ENCODE measurements around the gene SLC4A2.

GRCh38 chr7:151048911-151049463 is 10.4 kb upstream of the SLC4A2 start:
- no peak for TF ChIP-seq POLR2A (IDR thresholded peaks at IDR 0.05; ENCODE audit: control extremely low read depth in 1 of 2, low read depth in 2 of 2, low read length in 2 of 2)
- TF ChIP-seq CREB1 (IDR thresholded peaks at IDR 0.05), result no peak
- TF ChIP-seq, protein P1, sequence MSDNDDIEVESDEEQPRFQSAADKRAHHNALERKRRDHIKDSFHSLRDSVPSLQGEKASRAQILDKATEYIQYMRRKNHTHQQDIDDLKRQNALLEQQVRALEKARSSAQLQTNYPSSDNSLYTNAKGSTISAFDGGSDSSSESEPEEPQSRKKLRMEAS (IDR thresholded peaks at IDR 0.05), result no peak
- no peak for TF ChIP-seq CTCF (IDR thresholded peaks at IDR 0.05; ENCODE audit: control extremely low read depth in 1 of 3, insufficient read depth in 1 of 3, low read depth in 1 of 3, low read length in 3 of 3)
- TF ChIP-seq SIX5 (IDR thresholded peaks at IDR 0.05; ENCODE audit: low read depth, low read length), result no peak
- no peak for TF ChIP-seq RBBP5 (IDR thresholded peaks at IDR 0.05; ENCODE audit: borderline replicate concordance, low read depth, low read length)
- TF ChIP-seq, protein P2, sequence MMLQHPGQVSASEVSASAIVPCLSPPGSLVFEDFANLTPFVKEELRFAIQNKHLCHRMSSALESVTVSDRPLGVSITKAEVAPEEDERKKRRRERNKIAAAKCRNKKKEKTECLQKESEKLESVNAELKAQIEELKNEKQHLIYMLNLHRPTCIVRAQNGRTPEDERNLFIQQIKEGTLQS (IDR thresholded peaks at IDR 0.05; ENCODE audit: insufficient read depth, low read depth, low read length), result no peak
- no peak for TF ChIP-seq JUND (IDR thresholded peaks at IDR 0.05; ENCODE audit: low read length)
- TF ChIP-seq CBX5 (IDR thresholded peaks at IDR 0.05; ENCODE audit: low read depth, low read length), result no peak
- no peak for TF ChIP-seq SP2 (IDR thresholded peaks at IDR 0.05; ENCODE audit: low read length)
- no peak for TF ChIP-seq CHD2 (IDR thresholded peaks at IDR 0.05; ENCODE audit: low read length)

Measured in H1 (cell line).